ENCODE measurements around the gene PSMA2. TPM values are rescaled to one million over a fixed set of nuclear protein-coding genes. Genes with fewer than 3 reads are reported as not detected.

Gene PSMA2
- total and polyA plus RNA-seq, 2 donors (not counting 3 experiments of a cell fraction or from before 2014, with no cell fraction given), result 107 to 118 TPM

- Histone ChIP-seq H3K9me3 (replicated peaks; ENCODE audit: control insufficient read depth, insufficient read depth, low read length) (no peaks in the 10 kb centered on the region), H3K9ac (replicated peaks; ENCODE audit: extremely low read depth, insufficient read depth, low read length) (no peak overlapping the region), H3K27ac (ENCODE audit: insufficient read depth, low read depth, low read length) (no peak overlapping the region), H3K4me1 (ENCODE audit: control insufficient read depth, extremely low read depth, insufficient read depth, low read length) (peaks cover 9% of the 10 kb centered on the region), H3K9me1 (replicated peaks; ENCODE audit: control insufficient read depth, extremely low read depth, insufficient read depth, low read length) (no peaks in the 10 kb centered on the region), H3K27me3 (ENCODE audit: control insufficient read depth in 2 of 2, insufficient read depth in 2 of 2, low read length in 2 of 2) (peaks cover 0 to under 1% of the 10 kb centered on the region in 2 experiments), H3K79me2 (ENCODE audit: control insufficient read depth, insufficient read depth, low read length) (no peaks in the 10 kb centered on the region), H4K20me1 (replicated peaks; ENCODE audit: control insufficient read depth, extremely low read depth, insufficient read depth, low read length) (no peaks in the 10 kb centered on the region), H2AFZ (ENCODE audit: low read depth, low read length) (no peak overlapping the region), H3K4me3 (replicated peaks in 1 of 3; ENCODE audit: insufficient read depth in 1 of 3, low read depth in 1 of 3, low read length in 3 of 3) (no peak overlapping the region), H3K36me3 (ENCODE audit: control insufficient read depth in 2 of 2, extremely low read depth in 1 of 2, insufficient read depth in 2 of 2, low read length in 2 of 2) (no peaks in the 10 kb centered on the region), H3K4me2 (ENCODE audit: insufficient read depth, low read length) (no peak overlapping the region)
- dilution Hi-C loops (cut with MboI; ENCODE audit: extremely low pct_ligation_motif_present, low sequenced_read_pairs), result no loop called here
- ChIA-PET CTCF (interaction anchor here (1.2 to 1.6 kb wide), 2 partner anchors 30 to 966 kb away, joined by 3 to 5 read pairs; no protein-coding TSS in a partner anchor), POLR2A (no interaction called here)
- BruUV-seq (replicated peaks), result no TSS peak
- TF ChIP-seq, protein P1, sequence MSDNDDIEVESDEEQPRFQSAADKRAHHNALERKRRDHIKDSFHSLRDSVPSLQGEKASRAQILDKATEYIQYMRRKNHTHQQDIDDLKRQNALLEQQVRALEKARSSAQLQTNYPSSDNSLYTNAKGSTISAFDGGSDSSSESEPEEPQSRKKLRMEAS (IDR thresholded peaks at IDR 0.05; ENCODE audit: insufficient read depth, insufficient read length), result no peak
- TF ChIP-seq MYC (IDR thresholded peaks at IDR 0.05; ENCODE audit: low read depth, low read length) (no peak), POLR2A (IDR thresholded peaks at IDR 0.05; ENCODE audit: low read depth, low read length) (no peak), GATA2 (IDR thresholded peaks at IDR 0.05; ENCODE audit: insufficient read depth, insufficient read length, low read depth, low read length) (no peak), FOS (IDR thresholded peaks at IDR 0.05; ENCODE audit: borderline replicate concordance, insufficient read depth, low read length) (no peak), EZH2 (IDR thresholded peaks at IDR 0.05; ENCODE audit: borderline replicate concordance, low read depth, low read length, severe bottlenecking) (no peak), JUN (IDR thresholded peaks at IDR 0.05; ENCODE audit: borderline replicate concordance, insufficient read depth, insufficient read length, low read depth) (no peak), POLR2AphosphoS5 (IDR thresholded peaks at IDR 0.05; ENCODE audit: insufficient read depth, low read depth, low read length) (no peak)
- TF ChIP-seq, protein P2, sequence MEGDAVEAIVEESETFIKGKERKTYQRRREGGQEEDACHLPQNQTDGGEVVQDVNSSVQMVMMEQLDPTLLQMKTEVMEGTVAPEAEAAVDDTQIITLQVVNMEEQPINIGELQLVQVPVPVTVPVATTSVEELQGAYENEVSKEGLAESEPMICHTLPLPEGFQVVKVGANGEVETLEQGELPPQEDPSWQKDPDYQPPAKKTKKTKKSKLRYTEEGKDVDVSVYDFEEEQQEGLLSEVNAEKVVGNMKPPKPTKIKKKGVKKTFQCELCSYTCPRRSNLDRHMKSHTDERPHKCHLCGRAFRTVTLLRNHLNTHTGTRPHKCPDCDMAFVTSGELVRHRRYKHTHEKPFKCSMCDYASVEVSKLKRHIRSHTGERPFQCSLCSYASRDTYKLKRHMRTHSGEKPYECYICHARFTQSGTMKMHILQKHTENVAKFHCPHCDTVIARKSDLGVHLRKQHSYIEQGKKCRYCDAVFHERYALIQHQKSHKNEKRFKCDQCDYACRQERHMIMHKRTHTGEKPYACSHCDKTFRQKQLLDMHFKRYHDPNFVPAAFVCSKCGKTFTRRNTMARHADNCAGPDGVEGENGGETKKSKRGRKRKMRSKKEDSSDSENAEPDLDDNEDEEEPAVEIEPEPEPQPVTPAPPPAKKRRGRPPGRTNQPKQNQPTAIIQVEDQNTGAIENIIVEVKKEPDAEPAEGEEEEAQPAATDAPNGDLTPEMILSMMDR (IDR thresholded peaks at IDR 0.05; ENCODE audit: extremely low read depth in 1 of 2, insufficient read depth in 1 of 2, low read depth in 1 of 2, low read length in 2 of 2), result no peak
- intact Hi-C loops (cut with micrococcal nuclease), result loop anchor here (1.0 kb wide), 1 partner anchor 19 kb away; no protein-coding TSS in a partner anchor
- no peak for FAIRE-seq
- DNase-seq (ENCODE audit: low read depth, low spot score), result no peak
These were observed 24.7 kb downstream of the PSMA2 start for GRCh38 chr7:42907316-42907715.
